Measurements from ENCODE around the gene ADPRHL1. TPM values are rescaled to one million over a fixed set of nuclear protein-coding genes. Genes with fewer than 3 reads are reported as not detected.
"Not testable (repeated sequence)": the region's sequence is repeated elsewhere in the genome, so short reads cannot be mapped to it uniquely, and the experiment has no call there.

Gene ADPRHL1
- total and polyA plus RNA-seq, 7 donors, result 1.2 to 7.8 (median 4.2) TPM

- DNase-seq, result no peak
- 73 to 88% methylated on average over 13 of the region's 13 CpGs for WGBS, 2 donors
- Histone ChIP-seq H3K27me3 (no peaks in the 10 kb centered on the region), H3K4me3 (peak overlapping the region in 3 of 4 donors; percentile 64), H3K36me3 (no peaks in the 10 kb centered on the region), H3K4me1 (peaks cover 0 to 13% (median 9%) of the 10 kb centered on the region in 4 donors), H3K9me3 (no peaks in the 10 kb centered on the region), H3K27ac (no peak overlapping the region)
- intact Hi-C loops (cut with DNase I), result loop anchor here (2.0 to 10.0 kb wide), 3 partner anchors 116 to 448 kb away; no protein-coding TSS in a partner anchor
- TF ChIP-seq POLR2AphosphoS5 (IDR thresholded peaks at IDR 0.05) (no peak), POLR2A (IDR thresholded peaks at IDR 0.05) (no peak), EP300 (IDR thresholded peaks at IDR 0.05) (no peak), CTCF (IDR thresholded peaks at IDR 0.05) (no peak)
Measured at GRCh38 chr13:113393226-113393562, 60.1 kb downstream of the ADPRHL1 start.

GRCh38 chr13:113390874-113391497, 62.3 kb downstream of the ADPRHL1 start:
- Histone ChIP-seq H3K27me3 (no peaks in the 10 kb centered on the region), H3K9me3 (no peaks in the 10 kb centered on the region), H3K27ac (no peak overlapping the region), H3K36me3 (no peaks in the 10 kb centered on the region), H3K4me3 (no peak overlapping the region), H3K4me1 (peaks cover 0 to 13% (median 9%) of the 10 kb centered on the region in 4 donors)
- WGBS, 2 donors, result 74 to 78% methylated on average over 10 of the region's 10 CpGs
- DNase-seq, result no peak
- intact Hi-C loops (cut with DNase I), result loop anchor here (5.0 to 10.0 kb wide), 2 partner anchors 114 to 356 kb away; no protein-coding TSS in a partner anchor
- TF ChIP-seq POLR2AphosphoS5 (IDR thresholded peaks at IDR 0.05) (no peak), POLR2A (IDR thresholded peaks at IDR 0.05) (no peak)

- H3K27me3 ChIP-seq; H3K4me3 ChIP-seq; intact Hi-C loops (cut with DNase I); H3K27ac ChIP-seq; H3K9me3 ChIP-seq; H3K36me3 ChIP-seq: not testable (repeated sequence)
- whole genome bisulfite sequencing, 2 donors, result 95 to 97% methylated on average over 8 of the region's 8 CpGs
- DNase-seq, result peak; percentile 48
- peaks cover 0 to 13% (median 9%) of the 10 kb centered on the region in 4 donors for H3K4me1 ChIP-seq
Measured at GRCh38 chr13:113389586-113389985, 63.7 kb downstream of the ADPRHL1 start.

- H3K36me3 ChIP-seq, result no peaks in the 10 kb centered on the region
- no peaks in the 10 kb centered on the region for H3K4me1 ChIP-seq
- intact Hi-C loops (cut with DNase I), result no loop called here
- H3K27ac ChIP-seq, result no peak overlapping the region
- no peak for TF ChIP-seq EP300 (IDR thresholded peaks at IDR 0.05)
- TF ChIP-seq POLR2A (IDR thresholded peaks at IDR 0.05), result no peak
- TF ChIP-seq POLR2AphosphoS5 (IDR thresholded peaks at IDR 0.05), result no peak
- no peak for TF ChIP-seq CTCF (IDR thresholded peaks at IDR 0.05)
- no peak overlapping the region for H3K4me3 ChIP-seq
- no peaks in the 10 kb centered on the region for H3K27me3 ChIP-seq
- DNase-seq, result peak; percentile 2
- peaks cover 0 to 8% (median 0%) of the 10 kb centered on the region in 4 donors for H3K9me3 ChIP-seq
- WGBS, 2 donors, result 47 to 78% methylated on average over 1 of the region's 1 CpG
Measured at GRCh38 chr13:113387396-113387795, 65.9 kb downstream of the ADPRHL1 start.

- TF ChIP-seq POLR2AphosphoS5 (IDR thresholded peaks at IDR 0.05) (no peak), EP300 (IDR thresholded peaks at IDR 0.05) (no peak), CTCF (IDR thresholded peaks at IDR 0.05) (no peak), POLR2A (IDR thresholded peaks at IDR 0.05) (no peak)
- WGBS, 2 donors, result 79 to 87% methylated on average over 9 of the region's 9 CpGs
- intact Hi-C loops (cut with DNase I), result no loop called here
Measured at GRCh38 chr13:113383089-113383488, 70.2 kb downstream of the ADPRHL1 start.

GRCh38 chr13:113382542-113382941, 70.7 kb downstream of the ADPRHL1 start:
- H3K27ac ChIP-seq; H3K36me3 ChIP-seq; intact Hi-C loops (cut with DNase I); DNase-seq; H3K4me1 ChIP-seq; H3K9me3 ChIP-seq; H3K4me3 ChIP-seq: not testable (repeated sequence)
- H3K27me3 ChIP-seq, result peaks cover 0 to 11% (median 0%) of the 10 kb centered on the region in 3 donors
- 82% methylated on average over 2 of the region's 2 CpGs; no CpG with 5 or more reads in 1 of the 2 donors for WGBS, 2 donors

More at GRCh38 chr13:113383089-113383488, 70.2 kb downstream of the ADPRHL1 start:
- no peak overlapping the region for H3K27ac ChIP-seq
- H3K4me1 ChIP-seq, result no peaks in the 10 kb centered on the region
- peaks cover 0 to 6% (median 0%) of the 10 kb centered on the region in 3 donors for H3K27me3 ChIP-seq
- peaks cover 0 to 9% (median 0%) of the 10 kb centered on the region in 4 donors for H3K9me3 ChIP-seq
- H3K4me3 ChIP-seq, result no peak overlapping the region
- H3K36me3 ChIP-seq, result no peaks in the 10 kb centered on the region
- DNase-seq, result peak; percentile 2

All from sigmoid colon (tissue), 7 donors.